ENCODE results near the gene NIBAN1.

DNA sequence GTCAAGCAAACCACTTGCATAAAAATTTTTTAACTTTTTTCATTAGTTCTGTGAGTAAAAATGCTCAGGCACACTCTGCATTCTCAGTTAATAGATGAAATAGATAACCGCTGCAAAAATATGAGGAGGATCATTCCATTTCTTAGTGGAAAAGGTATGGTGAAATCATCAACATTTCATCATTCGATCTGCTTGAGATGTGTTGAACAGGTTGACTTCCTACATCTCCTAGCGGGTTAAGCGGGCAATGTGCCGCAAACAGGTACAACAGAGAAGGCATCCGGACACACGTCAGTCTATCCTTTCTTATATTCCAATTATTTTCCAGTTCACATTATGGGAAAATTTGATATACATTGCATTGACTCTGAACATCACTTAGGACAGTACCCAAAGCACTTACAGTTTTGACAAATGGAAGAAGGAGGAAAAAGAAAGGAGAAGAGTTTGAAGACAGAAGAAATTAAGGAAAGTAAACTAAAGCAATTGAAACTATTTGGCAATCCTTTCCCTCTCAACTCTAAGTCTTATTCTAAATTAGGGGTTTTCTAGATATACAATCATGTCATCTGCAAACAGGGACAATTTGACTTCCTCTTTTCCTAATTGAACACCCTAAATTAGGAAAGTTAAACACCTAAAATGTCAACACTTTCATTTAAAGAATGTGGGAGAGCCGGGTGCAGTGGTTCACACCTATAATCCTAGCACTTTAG is 33.5 kb downstream of the NIBAN1 start:
- TF ChIP-seq JUND (IDR thresholded peaks at IDR 0.05; ENCODE audit: borderline replicate concordance, low read depth, low read length): no peak
- TF ChIP-seq JUND (tag; IDR thresholded peaks at IDR 0.05; ENCODE audit: borderline replicate concordance, low read depth, low read length): no peak
- TF ChIP-seq FOSL1 (tag; conservative IDR thresholded peaks at IDR 0.05): no peak
- TF ChIP-seq TARDBP (IDR thresholded peaks at IDR 0.05): no peak
- TF ChIP-seq TBL1XR1 (IDR thresholded peaks at IDR 0.05; ENCODE audit: low read length in 2 of 2): no peak
- no peak for TF ChIP-seq NR3C1 (CRISPR knock-in tag; IDR thresholded peaks at IDR 0.05)
- no peak for TF ChIP-seq ZEB2 (IDR thresholded peaks at IDR 0.05)
- TF ChIP-seq ZNF146 (CRISPR knock-in tag; IDR thresholded peaks at IDR 0.05; ENCODE audit: unreplicated experiment): no peak
- TF ChIP-seq NR2C2 (CRISPR knock-in tag; IDR thresholded peaks at IDR 0.05): no peak
- TF ChIP-seq NR2C2 (tag; IDR thresholded peaks at IDR 0.05): no peak
- TF ChIP-seq MTF1 (CRISPR knock-in tag; IDR thresholded peaks at IDR 0.05; ENCODE audit: borderline replicate concordance): no peak
- TF ChIP-seq, protein P1, sequence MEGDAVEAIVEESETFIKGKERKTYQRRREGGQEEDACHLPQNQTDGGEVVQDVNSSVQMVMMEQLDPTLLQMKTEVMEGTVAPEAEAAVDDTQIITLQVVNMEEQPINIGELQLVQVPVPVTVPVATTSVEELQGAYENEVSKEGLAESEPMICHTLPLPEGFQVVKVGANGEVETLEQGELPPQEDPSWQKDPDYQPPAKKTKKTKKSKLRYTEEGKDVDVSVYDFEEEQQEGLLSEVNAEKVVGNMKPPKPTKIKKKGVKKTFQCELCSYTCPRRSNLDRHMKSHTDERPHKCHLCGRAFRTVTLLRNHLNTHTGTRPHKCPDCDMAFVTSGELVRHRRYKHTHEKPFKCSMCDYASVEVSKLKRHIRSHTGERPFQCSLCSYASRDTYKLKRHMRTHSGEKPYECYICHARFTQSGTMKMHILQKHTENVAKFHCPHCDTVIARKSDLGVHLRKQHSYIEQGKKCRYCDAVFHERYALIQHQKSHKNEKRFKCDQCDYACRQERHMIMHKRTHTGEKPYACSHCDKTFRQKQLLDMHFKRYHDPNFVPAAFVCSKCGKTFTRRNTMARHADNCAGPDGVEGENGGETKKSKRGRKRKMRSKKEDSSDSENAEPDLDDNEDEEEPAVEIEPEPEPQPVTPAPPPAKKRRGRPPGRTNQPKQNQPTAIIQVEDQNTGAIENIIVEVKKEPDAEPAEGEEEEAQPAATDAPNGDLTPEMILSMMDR (IDR thresholded peaks at IDR 0.05 in 2 of 3, conservative IDR thresholded peaks at IDR 0.05 in 1 of 3; ENCODE audit: insufficient read depth in 2 of 3, low read depth in 1 of 3, low read length in 3 of 3): no peak
- no peak for TF ChIP-seq RNF2 (IDR thresholded peaks at IDR 0.05)

Data from K562 (cell line).